Measurements from ENCODE around the gene STRA6.
A peak's percentile ranks its signal among the peaks of the same experiment; 100 is the strongest.

The STRA6 gene

DNA sequence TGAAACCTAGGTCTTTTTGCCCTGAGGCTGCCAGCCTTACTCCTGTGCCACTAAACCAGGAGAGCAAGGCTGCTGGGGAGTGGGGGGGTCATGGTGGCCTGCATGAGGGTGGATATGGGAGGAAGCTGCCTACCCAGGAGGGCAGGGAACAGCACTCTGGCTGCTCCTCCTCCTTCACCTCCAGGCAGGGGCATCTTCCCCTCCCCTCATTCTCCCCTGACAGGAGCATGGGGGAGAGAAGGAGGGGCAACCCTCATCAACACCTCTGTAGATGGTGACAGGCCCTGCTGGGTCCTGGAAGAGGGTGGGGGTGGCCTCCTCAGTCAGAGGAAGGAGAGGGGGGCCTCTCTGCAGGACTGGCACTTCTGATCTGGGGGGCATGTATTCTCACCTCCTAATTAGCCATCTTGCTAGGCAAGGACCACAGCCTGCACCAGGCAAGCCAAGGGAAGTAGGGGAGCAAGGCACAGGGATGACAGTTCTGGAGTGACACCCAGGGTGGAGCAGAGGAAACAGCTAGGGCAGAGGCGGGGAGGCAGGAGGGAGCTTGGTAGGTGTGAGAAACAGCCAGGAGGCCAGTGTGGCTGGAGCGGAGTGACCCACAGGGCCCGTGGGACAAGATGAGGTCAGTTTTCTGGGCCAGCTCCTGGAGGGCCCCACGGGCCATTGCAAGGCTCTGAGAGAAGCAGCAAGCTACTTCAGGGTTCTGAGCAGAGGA, 38.5 kb upstream of the STRA6 start:
- no peak overlapping the region for H2BK5ac ChIP-seq (ENCODE audit: low read depth, low read length, poor library complexity, severe bottlenecking)
- no peaks in the 10 kb centered on the region for H3K36me3 ChIP-seq (ENCODE audit: control insufficient read depth in 1 of 2, insufficient read depth in 2 of 2, low read depth in 1 of 2, low read length in 2 of 2)
- H3K4me3 ChIP-seq (ENCODE audit: insufficient read depth in 1 of 2, low read depth in 1 of 2, low read length in 2 of 2) = no peak overlapping the region
- no peak overlapping the region for H2AFZ ChIP-seq (ENCODE audit: low read depth, low read length)
- WGBS = 62% methylated on average over 4 of the region's 4 CpGs
- H2BK120ac ChIP-seq (ENCODE audit: low read depth, low read length) = no peak overlapping the region
- peaks cover 48% of the 10 kb centered on the region for H3K4me1 ChIP-seq (ENCODE audit: control insufficient read depth, insufficient read depth, low read depth, low read length)
- no peak overlapping the region for H3K27ac ChIP-seq (ENCODE audit: low read length, poor library complexity, severe bottlenecking)
- no peak for DNase-seq
- H3K27me3 ChIP-seq (ENCODE audit: control insufficient read depth in 1 of 2, insufficient read depth in 1 of 2, low read length in 2 of 2) = peaks cover 14 to 16% of the 10 kb centered on the region in 2 experiments
- H3K9me3 ChIP-seq (ENCODE audit: control insufficient read depth, low read length) = no peaks in the 10 kb centered on the region
- H3K4ac ChIP-seq (ENCODE audit: low read depth in 1 of 2, low read length in 2 of 2) = no peak overlapping the region
- no peak overlapping the region for H4K8ac ChIP-seq (ENCODE audit: low read length)
- H3K14ac ChIP-seq (ENCODE audit: low read length in 2 of 2) = no peak overlapping the region
- no peak overlapping the region for H4K91ac ChIP-seq (ENCODE audit: low read length)
- H3K9ac ChIP-seq (ENCODE audit: low read length) = no peak overlapping the region
- H2AK5ac ChIP-seq (ENCODE audit: low read length, severe bottlenecking) = peak overlapping the region; percentile 46
- no peak overlapping the region for H3K4me2 ChIP-seq (ENCODE audit: low read length, poor library complexity, severe bottlenecking)
- H2BK12ac ChIP-seq (ENCODE audit: low read length in 2 of 2) = no peak overlapping the region
- H3K18ac ChIP-seq (ENCODE audit: low read depth in 1 of 2, low read length in 2 of 2) = peak overlapping the region in 1 of 2 experiments; percentile 46
- no peak overlapping the region for H2BK15ac ChIP-seq (ENCODE audit: low read depth, poor library complexity, severe bottlenecking)
- no peaks in the 10 kb centered on the region for H3K79me1 ChIP-seq (replicated peaks; ENCODE audit: low read length, poor library complexity, severe bottlenecking)
- H3K23ac ChIP-seq (ENCODE audit: low read length in 2 of 2) = no peak overlapping the region

DNA sequence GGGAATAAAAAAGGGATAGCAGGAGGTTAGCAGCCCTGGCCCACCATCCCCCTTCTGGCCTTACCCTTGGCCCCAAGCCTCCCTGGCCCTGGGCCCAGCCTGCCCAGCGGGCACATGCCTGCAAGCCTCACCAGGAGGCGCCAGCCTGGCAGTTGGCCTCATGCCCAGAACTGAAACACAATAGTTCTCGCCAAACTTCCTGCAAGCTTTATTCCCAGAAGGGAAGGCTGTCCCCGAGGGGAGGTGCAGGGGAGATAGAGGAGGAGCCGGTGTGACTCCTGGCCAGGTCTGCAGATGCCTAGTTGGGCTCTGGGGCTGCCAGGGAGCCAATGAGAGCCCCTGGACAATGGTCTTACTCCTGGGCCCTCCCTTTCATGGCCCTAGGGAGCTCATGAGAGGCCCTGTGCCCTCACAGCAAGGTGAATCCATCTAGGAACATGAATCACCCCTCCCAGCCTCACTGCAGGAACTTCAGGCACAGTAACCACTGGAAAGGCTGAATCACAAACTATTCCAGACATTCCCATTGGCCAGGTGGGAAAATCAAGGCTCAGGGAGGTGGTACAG, 37.5 kb upstream of the STRA6 start:
- no peak overlapping the region for H3K4me2 ChIP-seq (ENCODE audit: low read length, poor library complexity, severe bottlenecking)
- H4K8ac ChIP-seq (ENCODE audit: low read length) = no peak overlapping the region
- no peak overlapping the region for H2AK5ac ChIP-seq (ENCODE audit: low read length, severe bottlenecking)
- no peaks in the 10 kb centered on the region for H3K79me1 ChIP-seq (replicated peaks; ENCODE audit: low read length, poor library complexity, severe bottlenecking)
- H3K4me3 ChIP-seq (ENCODE audit: insufficient read depth in 1 of 2, low read depth in 1 of 2, low read length in 2 of 2) = no peak overlapping the region
- H2BK5ac ChIP-seq (ENCODE audit: low read depth, low read length, poor library complexity, severe bottlenecking) = no peak overlapping the region
- WGBS = 54% methylated on average over 5 of the region's 5 CpGs
- H3K9ac ChIP-seq (ENCODE audit: low read length) = no peak overlapping the region
- no peak overlapping the region for H3K4ac ChIP-seq (ENCODE audit: low read depth in 1 of 2, low read length in 2 of 2)
- H3K14ac ChIP-seq (ENCODE audit: low read length in 2 of 2) = peak overlapping the region in 1 of 2 experiments; percentile 26
- no peak overlapping the region for H3K18ac ChIP-seq (ENCODE audit: low read depth in 1 of 2, low read length in 2 of 2)
- peak overlapping the region in 1 of 2 experiments; percentile 29 for H2BK12ac ChIP-seq (ENCODE audit: low read length in 2 of 2)
- peak overlapping the region; percentile 43 for H3K27ac ChIP-seq (ENCODE audit: low read length, poor library complexity, severe bottlenecking)
- H4K91ac ChIP-seq (ENCODE audit: low read length) = peak overlapping the region; percentile 40
- no peak overlapping the region for H2AFZ ChIP-seq (ENCODE audit: low read depth, low read length)
- H3K36me3 ChIP-seq (ENCODE audit: control insufficient read depth in 1 of 2, insufficient read depth in 2 of 2, low read depth in 1 of 2, low read length in 2 of 2) = no peaks in the 10 kb centered on the region
- H2BK15ac ChIP-seq (ENCODE audit: low read depth, poor library complexity, severe bottlenecking) = no peak overlapping the region
- H3K4me1 ChIP-seq (ENCODE audit: control insufficient read depth, insufficient read depth, low read depth, low read length) = peaks cover 41% of the 10 kb centered on the region
- no peak overlapping the region for H2BK120ac ChIP-seq (ENCODE audit: low read depth, low read length)
- H3K27me3 ChIP-seq (ENCODE audit: control insufficient read depth in 1 of 2, insufficient read depth in 1 of 2, low read length in 2 of 2) = peaks cover 7 to 8% of the 10 kb centered on the region in 2 experiments
- DNase-seq = no peak
- no peaks in the 10 kb centered on the region for H3K9me3 ChIP-seq (ENCODE audit: control insufficient read depth, low read length)
- H3K23ac ChIP-seq (ENCODE audit: low read length in 2 of 2) = no peak overlapping the region

DNA sequence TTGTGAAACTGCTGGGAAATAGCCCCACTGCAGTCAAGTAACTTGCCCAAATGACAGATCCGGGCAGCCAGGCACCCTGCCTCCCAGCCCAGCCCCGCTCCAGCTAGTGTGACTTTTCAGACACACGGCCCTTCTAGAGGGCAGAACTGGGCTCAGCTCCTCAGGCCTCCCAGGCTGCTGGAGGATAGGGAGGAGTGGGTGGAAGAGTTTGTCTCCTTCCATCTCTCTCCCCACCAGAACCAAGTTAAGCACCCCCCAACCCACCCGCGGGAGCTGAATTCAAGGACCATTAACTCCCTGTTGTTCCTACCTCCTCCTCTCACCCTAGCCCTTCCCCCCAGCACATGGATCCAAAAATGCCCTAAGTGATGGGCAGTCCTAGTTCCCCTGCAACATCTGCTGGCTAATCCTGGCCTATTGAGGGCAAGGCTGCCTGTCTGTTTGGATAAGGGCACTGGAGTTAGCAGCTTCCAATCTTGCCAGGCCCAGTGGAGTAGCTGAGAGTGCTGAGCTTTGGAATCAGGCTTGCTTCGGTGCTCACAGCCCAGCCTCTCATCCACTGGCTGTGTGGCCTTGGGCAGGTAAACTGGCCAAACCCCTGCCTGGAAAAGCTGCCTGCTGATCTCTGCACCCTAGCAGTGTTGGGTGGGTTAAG, 36.6 kb upstream of the STRA6 start:
- Histone ChIP-seq H2BK15ac (ENCODE audit: low read depth, poor library complexity, severe bottlenecking) (no peak overlapping the region), H2BK120ac (ENCODE audit: low read depth, low read length) (no peak overlapping the region), H3K4me3 (ENCODE audit: insufficient read depth in 1 of 2, low read depth in 1 of 2, low read length in 2 of 2) (no peak overlapping the region), H3K4me2 (ENCODE audit: low read length, poor library complexity, severe bottlenecking) (no peak overlapping the region), H3K9ac (ENCODE audit: low read length) (no peak overlapping the region), H3K27me3 (ENCODE audit: control insufficient read depth in 1 of 2, insufficient read depth in 1 of 2, low read length in 2 of 2) (no peaks in the 10 kb centered on the region), H3K36me3 (ENCODE audit: control insufficient read depth in 1 of 2, insufficient read depth in 2 of 2, low read depth in 1 of 2, low read length in 2 of 2) (no peaks in the 10 kb centered on the region), H2AFZ (ENCODE audit: low read depth, low read length) (no peak overlapping the region), H3K9me3 (ENCODE audit: control insufficient read depth, low read length) (no peaks in the 10 kb centered on the region), H2BK5ac (ENCODE audit: low read depth, low read length, poor library complexity, severe bottlenecking) (no peak overlapping the region), H3K14ac (ENCODE audit: low read length in 2 of 2) (no peak overlapping the region), H3K4me1 (ENCODE audit: control insufficient read depth, insufficient read depth, low read depth, low read length) (peaks cover 47% of the 10 kb centered on the region), H3K4ac (ENCODE audit: low read depth in 1 of 2, low read length in 2 of 2) (no peak overlapping the region), H2AK5ac (ENCODE audit: low read length, severe bottlenecking) (peak overlapping the region; percentile 73), H3K79me1 (replicated peaks; ENCODE audit: low read length, poor library complexity, severe bottlenecking) (no peaks in the 10 kb centered on the region), H4K91ac (ENCODE audit: low read length) (no peak overlapping the region), H2BK12ac (ENCODE audit: low read length in 2 of 2) (no peak overlapping the region), H3K27ac (ENCODE audit: low read length, poor library complexity, severe bottlenecking) (peak overlapping the region; percentile 8), H4K8ac (ENCODE audit: low read length) (no peak overlapping the region), H3K18ac (ENCODE audit: low read depth in 1 of 2, low read length in 2 of 2) (peak overlapping the region; percentile 16 to 80), H3K23ac (ENCODE audit: low read length in 2 of 2) (no peak overlapping the region)
- 58% methylated on average over 4 of the region's 6 CpGs for WGBS
- DNase-seq = no peak

DNA sequence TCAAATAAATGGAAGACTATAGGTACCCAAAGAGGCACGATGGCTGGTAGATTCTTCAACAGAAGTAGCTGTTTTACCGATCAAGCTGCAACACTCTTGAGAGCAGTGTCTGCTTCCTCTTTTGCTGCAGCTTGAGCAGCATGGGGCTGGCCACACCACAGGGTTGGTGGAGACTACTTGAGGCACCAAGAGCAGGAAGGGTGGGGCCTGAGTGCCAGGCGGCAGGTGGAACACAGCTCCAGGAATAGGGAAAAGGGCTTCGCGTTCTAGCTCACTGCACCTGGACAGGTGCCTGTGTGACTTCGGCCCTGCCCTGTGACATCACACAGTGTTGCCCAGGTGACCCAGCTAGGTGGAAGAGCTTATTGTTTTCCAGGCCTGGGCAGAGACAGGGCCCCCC, 33.4 kb upstream of the STRA6 start, which contains the start of gene CCDC33:
TSS of gene CCDC33 (plus strand) at position 365 of the 400 bp plus-strand sequence. CDS start 394 bp downstream, outside the sequence.
- H3K9ac ChIP-seq (ENCODE audit: low read length) = no peak within 1 kb of the TSS
- WGBS = 93% methylated on average over 6 of the region's 6 CpGs
- no peak within 1 kb of the TSS for H4K91ac ChIP-seq (ENCODE audit: low read length)
- no peak within 1 kb of the TSS for H2BK15ac ChIP-seq (ENCODE audit: low read depth, poor library complexity, severe bottlenecking)
- no peak within 1 kb of the TSS for H2BK120ac ChIP-seq (ENCODE audit: low read depth, low read length)
- no peak within 1 kb of the TSS for H4K8ac ChIP-seq (ENCODE audit: low read length)
- no peak within 1 kb of the TSS for H2BK5ac ChIP-seq (ENCODE audit: low read depth, low read length, poor library complexity, severe bottlenecking)
- no peak within 1 kb of the TSS for H3K4me3 ChIP-seq (ENCODE audit: insufficient read depth in 1 of 2, low read depth in 1 of 2, low read length in 2 of 2)
- no peak within 1 kb of the TSS for H2BK12ac ChIP-seq (ENCODE audit: low read length in 2 of 2)
- no peak for DNase-seq
- H3K4me1 ChIP-seq (ENCODE audit: control insufficient read depth, insufficient read depth, low read depth, low read length) = peaks cover 43% of the 10 kb centered on the region
- no peaks in the 10 kb centered on the region for H3K9me3 ChIP-seq (ENCODE audit: control insufficient read depth, low read length)
- no peak within 1 kb of the TSS for H2AFZ ChIP-seq (ENCODE audit: low read depth, low read length)
- no peak within 1 kb of the TSS for H3K4ac ChIP-seq (ENCODE audit: low read depth in 1 of 2, low read length in 2 of 2)
- no peak within 1 kb of the TSS for H3K4me2 ChIP-seq (ENCODE audit: low read length, poor library complexity, severe bottlenecking)
- no peak within 1 kb of the TSS for H3K23ac ChIP-seq (ENCODE audit: low read length in 2 of 2)
- no peak within 1 kb of the TSS for H3K14ac ChIP-seq (ENCODE audit: low read length in 2 of 2)
- no peak within 1 kb of the TSS for H3K18ac ChIP-seq (ENCODE audit: low read depth in 1 of 2, low read length in 2 of 2)
- no peaks in the 10 kb centered on the region for H3K79me1 ChIP-seq (replicated peaks; ENCODE audit: low read length, poor library complexity, severe bottlenecking)
- H3K36me3 ChIP-seq (ENCODE audit: control insufficient read depth in 1 of 2, insufficient read depth in 2 of 2, low read depth in 1 of 2, low read length in 2 of 2) = no peaks in the 10 kb centered on the region
- peaks cover 0 to 10% of the 10 kb centered on the region in 2 experiments for H3K27me3 ChIP-seq (ENCODE audit: control insufficient read depth in 1 of 2, insufficient read depth in 1 of 2, low read length in 2 of 2)
- H2AK5ac ChIP-seq (ENCODE audit: low read length, severe bottlenecking) = peak within 1 kb of the TSS; percentile 18
- no peak within 1 kb of the TSS for H3K27ac ChIP-seq (ENCODE audit: low read length, poor library complexity, severe bottlenecking)
